SU-DHL-6 (cell line): ENCODE results near the gene TLL2.

Experiments used
- EZH2phosphoT487 ChIP-seq: fragments of 200-600 bp; sonication (generic), shearing (Covaris generic); conservative IDR thresholded peaks from 2 replicates; pipeline ENCODE4 v1.6.1; 2018; ENCODE audit warnings: mild to moderate bottlenecking, antibody characterized with exemption, low read length, moderate library complexity, mixed read lengths
- TF ChIP-seq, protein P1 (sequence below): fragments of 200-600 bp; sonication (generic); IDR thresholded peaks from one replicate; pipeline ENCODE4 v1.5.1; 2017; ENCODE audit warnings: antibody characterized with exemption, mild to moderate bottlenecking, low read length, moderate library complexity; ENCODE audit not compliant: insufficient read depth, poor library complexity, severe bottlenecking

DNA sequence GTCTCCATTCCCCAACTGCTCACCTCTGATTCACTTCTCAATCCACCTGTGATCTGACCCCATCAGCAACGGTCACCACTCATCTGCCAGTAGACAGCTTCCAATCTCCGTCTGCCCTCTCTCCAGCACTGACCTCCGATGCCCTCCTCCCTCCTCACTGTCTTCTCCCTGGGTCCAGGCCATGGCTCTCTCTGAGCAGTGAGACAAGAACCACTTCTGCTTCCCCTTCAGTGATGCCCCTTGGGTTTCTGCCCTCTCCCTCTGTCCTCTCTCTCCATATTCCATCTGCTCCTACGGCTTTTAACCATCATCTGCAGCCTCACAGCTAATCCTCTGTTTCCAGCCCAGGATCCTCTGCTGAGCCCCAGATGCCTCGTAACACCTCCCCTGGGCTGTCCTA is 99.4 kb downstream of the TLL2 start:
- TF ChIP-seq, protein P1, sequence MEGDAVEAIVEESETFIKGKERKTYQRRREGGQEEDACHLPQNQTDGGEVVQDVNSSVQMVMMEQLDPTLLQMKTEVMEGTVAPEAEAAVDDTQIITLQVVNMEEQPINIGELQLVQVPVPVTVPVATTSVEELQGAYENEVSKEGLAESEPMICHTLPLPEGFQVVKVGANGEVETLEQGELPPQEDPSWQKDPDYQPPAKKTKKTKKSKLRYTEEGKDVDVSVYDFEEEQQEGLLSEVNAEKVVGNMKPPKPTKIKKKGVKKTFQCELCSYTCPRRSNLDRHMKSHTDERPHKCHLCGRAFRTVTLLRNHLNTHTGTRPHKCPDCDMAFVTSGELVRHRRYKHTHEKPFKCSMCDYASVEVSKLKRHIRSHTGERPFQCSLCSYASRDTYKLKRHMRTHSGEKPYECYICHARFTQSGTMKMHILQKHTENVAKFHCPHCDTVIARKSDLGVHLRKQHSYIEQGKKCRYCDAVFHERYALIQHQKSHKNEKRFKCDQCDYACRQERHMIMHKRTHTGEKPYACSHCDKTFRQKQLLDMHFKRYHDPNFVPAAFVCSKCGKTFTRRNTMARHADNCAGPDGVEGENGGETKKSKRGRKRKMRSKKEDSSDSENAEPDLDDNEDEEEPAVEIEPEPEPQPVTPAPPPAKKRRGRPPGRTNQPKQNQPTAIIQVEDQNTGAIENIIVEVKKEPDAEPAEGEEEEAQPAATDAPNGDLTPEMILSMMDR: no peak
- TF ChIP-seq EZH2phosphoT487: no peak
